ENCODE results near the gene FBXO8. TPM values are rescaled to one million over a fixed set of nuclear protein-coding genes. Genes with fewer than 3 reads are reported as not detected.

Gene FBXO8
- total RNA-seq, 1 experiment from 2014 or later = 8.9 TPM

DNA sequence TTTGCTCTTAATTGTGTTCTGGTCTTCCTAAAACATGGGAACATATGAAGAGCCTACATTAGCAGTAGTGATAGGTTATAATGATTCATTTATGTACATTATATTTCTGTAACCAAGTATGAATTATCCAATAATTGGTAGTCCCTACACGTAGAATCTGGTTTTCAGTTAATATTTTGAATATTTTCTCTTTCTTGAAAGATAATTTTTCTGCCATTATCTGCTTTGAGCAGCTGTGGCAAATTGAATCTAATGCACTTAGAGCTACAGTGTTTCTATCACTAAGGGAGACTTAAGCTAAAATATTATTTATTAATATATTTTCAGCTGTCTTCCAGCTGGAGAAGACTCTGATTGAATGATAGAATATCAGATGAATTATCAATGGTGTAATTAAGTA lies 21.2 kb upstream of the FBXO8 start:
- no peak overlapping the region for H2AK5ac ChIP-seq (ENCODE audit: insufficient read length, low read length)
- no peak overlapping the region for H3K4ac ChIP-seq (ENCODE audit: low read depth, low read length)
- peaks cover 0 to 28% (median 15%) of the 10 kb centered on the region in 3 experiments; a peak in 5 of 7 replicates for H3K36me3 Mint-ChIP-seq (ENCODE audit: insufficient read depth in 1 of 3, low read depth in 3 of 3)
- TF ChIP-seq, protein P1, sequence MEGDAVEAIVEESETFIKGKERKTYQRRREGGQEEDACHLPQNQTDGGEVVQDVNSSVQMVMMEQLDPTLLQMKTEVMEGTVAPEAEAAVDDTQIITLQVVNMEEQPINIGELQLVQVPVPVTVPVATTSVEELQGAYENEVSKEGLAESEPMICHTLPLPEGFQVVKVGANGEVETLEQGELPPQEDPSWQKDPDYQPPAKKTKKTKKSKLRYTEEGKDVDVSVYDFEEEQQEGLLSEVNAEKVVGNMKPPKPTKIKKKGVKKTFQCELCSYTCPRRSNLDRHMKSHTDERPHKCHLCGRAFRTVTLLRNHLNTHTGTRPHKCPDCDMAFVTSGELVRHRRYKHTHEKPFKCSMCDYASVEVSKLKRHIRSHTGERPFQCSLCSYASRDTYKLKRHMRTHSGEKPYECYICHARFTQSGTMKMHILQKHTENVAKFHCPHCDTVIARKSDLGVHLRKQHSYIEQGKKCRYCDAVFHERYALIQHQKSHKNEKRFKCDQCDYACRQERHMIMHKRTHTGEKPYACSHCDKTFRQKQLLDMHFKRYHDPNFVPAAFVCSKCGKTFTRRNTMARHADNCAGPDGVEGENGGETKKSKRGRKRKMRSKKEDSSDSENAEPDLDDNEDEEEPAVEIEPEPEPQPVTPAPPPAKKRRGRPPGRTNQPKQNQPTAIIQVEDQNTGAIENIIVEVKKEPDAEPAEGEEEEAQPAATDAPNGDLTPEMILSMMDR (conservative IDR thresholded peaks at IDR 0.05) = no peak
- no peak overlapping the region for H2BK20ac ChIP-seq (ENCODE audit: low read depth, low read length, poor library complexity, severe bottlenecking)
- H3T11ph ChIP-seq (ENCODE audit: low read length) = no peak overlapping the region
- H4K5ac ChIP-seq (ENCODE audit: insufficient read length, low read depth, low read length) = no peak overlapping the region
- no peak overlapping the region for H4K8ac ChIP-seq (replicated peaks; ENCODE audit: insufficient read length, low read depth, low read length)
- H3K4me2 ChIP-seq (ENCODE audit: insufficient read depth, insufficient read length, low read length) = no peak overlapping the region
- no peak overlapping the region for H2BK120ac ChIP-seq (ENCODE audit: low read depth, low read length, poor library complexity, severe bottlenecking)
- H3K56ac ChIP-seq (ENCODE audit: insufficient read length, low read depth, low read length) = no peak overlapping the region
- no peak overlapping the region for H2AFZ ChIP-seq (ENCODE audit: low read length)
- H2BK15ac ChIP-seq (ENCODE audit: low read depth, low read length) = no peak overlapping the region
- H4K91ac ChIP-seq (ENCODE audit: insufficient read length, low read depth, low read length) = no peak overlapping the region
- H3K9ac ChIP-seq (ENCODE audit: extremely low read depth, insufficient read length, low read length) = no peak overlapping the region
- H3K9me3 Mint-ChIP-seq = no peaks in the 10 kb centered on the region
- H2BK12ac ChIP-seq (ENCODE audit: insufficient read length, low read depth, low read length) = no peak overlapping the region
- H3K4me1 ChIP-seq (ENCODE audit: insufficient read depth, low read length) = no peaks in the 10 kb centered on the region
- no peaks in the 10 kb centered on the region for H3K23me2 ChIP-seq (ENCODE audit: insufficient read length, low read depth, low read length, poor library complexity, severe bottlenecking)
- H3K23ac ChIP-seq (ENCODE audit: insufficient read length, low read depth, low read length) = no peak overlapping the region
- H3K4me1 Mint-ChIP-seq = no peaks in the 10 kb centered on the region
- no CpG with 5 or more reads among the region's 1 CpG for WGBS (ENCODE audit: extremely low coverage, insufficient read length, low lambda C conversion rate)
- H3K14ac ChIP-seq (ENCODE audit: insufficient read depth, low read length) = no peak overlapping the region
- H2BK5ac ChIP-seq (ENCODE audit: insufficient read length, low read length) = no peak overlapping the region
- H3K27me3 ChIP-seq (ENCODE audit: insufficient read depth, low read length) = no peaks in the 10 kb centered on the region
- no peak overlapping the region for H3K27ac ChIP-seq (ENCODE audit: insufficient read length, low read depth, low read length)
- H3K27me3 Mint-ChIP-seq (ENCODE audit: low read depth) = no peaks in the 10 kb centered on the region
- no peaks in the 10 kb centered on the region for H3K79me1 ChIP-seq (ENCODE audit: insufficient read depth, low read depth, low read length, poor library complexity, severe bottlenecking)
- no peak overlapping the region for H3K27ac Mint-ChIP-seq
- DNase-seq = no peak
- H3K18ac ChIP-seq (ENCODE audit: insufficient read length, low read depth, low read length) = no peak overlapping the region
- no peaks in the 10 kb centered on the region for H3K79me2 ChIP-seq (ENCODE audit: insufficient read depth, low read length)
- H3K4me3 Mint-ChIP-seq = no peak overlapping the region
- H4K20me1 ChIP-seq (ENCODE audit: control insufficient read depth, insufficient read depth, insufficient read length) = no peaks in the 10 kb centered on the region
- H3K9me3 ChIP-seq (ENCODE audit: control insufficient read depth, low read depth, low read length) = no peaks in the 10 kb centered on the region
